GM12878 (cell line): ENCODE results near the gene CRMP1. TPM values are rescaled to one million over a fixed set of nuclear protein-coding genes. Genes with fewer than 3 reads are reported as not detected.

Experiments used
- ATAC-seq: fragments of 200-7000 bp; cut with Tn5 transposase; 3 replicates; pipeline ENCODE4 v1.9.1; 2020; ENCODE audit warnings: mild to moderate bottlenecking, moderate library complexity
- BruUV-seq: library from RNA; stranded (reverse); fragments of 400-500 nt; replicated peaks from 2 replicates; lab custom pipeline; 2021; lab: Mats Ljungman, UMichigan
- CTCF ChIA-PET: fragments of 300-600 bp; sonication (Branson Sonifier 250); formaldehyde crosslinking; extraction: SDS; loops from one replicate; lab custom pipeline; 2021; ENCODE audit warnings: inconsistent platforms; lab: Yijun Ruan, JAX
- POLR2A ChIA-PET: fragments of 350-600 bp; formaldehyde crosslinking; extraction: SDS; loops from one replicate; lab custom pipeline; 2021; ENCODE audit warnings: inconsistent platforms; lab: Charles Lee
- RAD21 ChIA-PET: fragments of 300-600 bp; sonication (Branson Sonifier 250); formaldehyde crosslinking; loops from one replicate; lab custom pipeline; 2023; ENCODE audit warnings: antibody characterized with exemption; ENCODE audit not compliant: unreplicated experiment; lab: Charles Lee
- SMC1A ChIA-PET: fragments of 300-600 bp; sonication (Branson Sonifier 250); formaldehyde crosslinking; loops from one replicate; lab custom pipeline; 2023; ENCODE audit not compliant: unreplicated experiment, uncharacterized antibody; lab: Charles Lee
- DNase-seq: peaks from one replicate; pipeline ENCODE4 v3.0.0-alpha.2; 2011; ENCODE audit warnings: low read depth, low spot score
- FAIRE-seq: peaks from 3 replicates; lab custom pipeline; 2011; peaks lifted over from hg19 to GRCh38; lab: Jason Lieb, UNC
- H2AFZ ChIP-seq: 2 replicates; pipeline ENCODE4 v1.6.0; 2011; ENCODE audit warnings: low read depth, low read length, control low read depth; ENCODE audit not compliant: control insufficient read depth
- H3K27ac ChIP-seq: 2 replicates; pipeline ENCODE4 v1.5.1; 2011; ENCODE audit warnings: control low read depth; ENCODE audit not compliant: control insufficient read depth, insufficient read depth
- H3K27me3 ChIP-seq, 2 experiments: replicated peaks in 1 of 2; 2 replicates each; pipeline versions ENCODE4 v1.6.0 to v1.6.1; 2011; ENCODE audit warnings: low read length in 1 of 2; ENCODE audit not compliant: control insufficient read depth in 2 of 2, insufficient read depth in 2 of 2
- H3K36me3 ChIP-seq, 2 experiments: 2 replicates each; pipeline ENCODE4 v1.5.1; 2011; ENCODE audit warnings: low read length in 1 of 2; ENCODE audit not compliant: control insufficient read depth in 2 of 2, insufficient read depth in 2 of 2
- H3K4me1 ChIP-seq: 2 replicates; pipeline ENCODE4 v1.6.1; 2011; ENCODE audit warnings: mild to moderate bottlenecking, low read length, moderate library complexity, mixed read lengths; ENCODE audit not compliant: control insufficient read depth, insufficient read depth
- H3K4me2 ChIP-seq: 2 replicates; pipeline ENCODE4 v1.6.0; 2011; ENCODE audit warnings: control low read depth; ENCODE audit not compliant: control insufficient read depth, insufficient read depth
- H3K4me3 ChIP-seq: fragments of 200-600 bp; sonication (generic); 2 replicates; pipeline ENCODE4 v1.5.1; 2016
- H3K79me2 ChIP-seq: 2 replicates; pipeline ENCODE4 v1.6.0; 2011; ENCODE audit warnings: low read length; ENCODE audit not compliant: control insufficient read depth, insufficient read depth
- H3K9ac ChIP-seq: 2 replicates; pipeline ENCODE4 v1.8.0; 2011; ENCODE audit warnings: low read length, control low read depth, mixed read lengths; ENCODE audit not compliant: control insufficient read depth, insufficient read depth
- H3K9me3 ChIP-seq: replicated peaks from 3 replicates; pipeline ENCODE4 v1.5.1; 2011; ENCODE audit warnings: mild to moderate bottlenecking, low read length; ENCODE audit not compliant: control insufficient read depth, insufficient read depth
- H4K20me1 ChIP-seq: 2 replicates; pipeline ENCODE4 v1.6.0; 2011; ENCODE audit not compliant: control insufficient read depth, insufficient read depth
- CREM ChIP-seq: IDR thresholded peaks from 2 replicates; pipeline ENCODE4 v1.6.1; 2014; ENCODE audit warnings: antibody characterized with exemption, low read depth
- EP300 ChIP-seq, 2 experiments: fragments of 150-350 bp in 1 of 2; IDR thresholded peaks; 2 replicates each; pipeline ENCODE4 v1.6.1; 2011 to 2012; ENCODE audit warnings: low read depth in 2 of 2, low read length in 2 of 2, borderline replicate concordance in 1 of 2, improper control_type of control experiment in 1 of 2, inconsistent platforms in 1 of 2; ENCODE audit not compliant: control insufficient read depth in 1 of 2
- HDAC2 ChIP-seq: fragments of 200-600 bp; sonication (generic); IDR thresholded peaks from 2 replicates; pipeline ENCODE4 v1.6.1; 2017
- NFIC ChIP-seq: IDR thresholded peaks from 2 replicates; pipeline ENCODE4 v1.6.1; 2012; ENCODE audit warnings: low read depth, mild to moderate bottlenecking, inconsistent platforms, low read length, moderate library complexity
- NR2C2 ChIP-seq: IDR thresholded peaks from 2 replicates; pipeline ENCODE4 v1.6.1; 2011; ENCODE audit warnings: borderline replicate concordance, low read depth; ENCODE audit not compliant: control insufficient read depth, insufficient read length
- NRF1 ChIP-seq: conservative IDR thresholded peaks from 2 replicates; pipeline ENCODE4 v1.6.1; 2011; ENCODE audit warnings: mild to moderate bottlenecking, low read depth, low read length, improper control_type of control experiment
- POU2F2 ChIP-seq: IDR thresholded peaks from 3 replicates; pipeline ENCODE4 v1.6.1; 2011; ENCODE audit warnings: low read depth, mild to moderate bottlenecking, low read length, borderline replicate concordance
- RAD51 ChIP-seq: fragments of 450-650 bp; IDR thresholded peaks from 2 replicates; pipeline ENCODE4 v1.6.1; 2016; ENCODE audit warnings: moderate library complexity, mild to moderate bottlenecking, inconsistent platforms
- TBL1XR1 ChIP-seq: IDR thresholded peaks from 2 replicates; pipeline ENCODE4 v1.6.1; 2012; ENCODE audit warnings: low read depth, low read length, improper control_type of control experiment
- WGBS: methylation state at CpG from one replicate; pipeline ENCODE4 v1.1.6; 2016; ENCODE audit warnings: low lambda C conversion rate; ENCODE audit not compliant: insufficient replicate concordance, insufficient coverage; ENCODE audit errors: missing lambda C conversion rate; 5-methylcytosine and 5-hydroxymethylcytosine counted together
- in situ Hi-C: fragments of 300-500 bp; cut with MboI; formaldehyde crosslinking; loops from 9 replicates; pipeline ENCODE4 v1.14.3; 2018; ENCODE audit warnings: mixed read lengths
- intact Hi-C: fragments of 100-400 bp; cut with micrococcal nuclease; formaldehyde crosslinking; loops from one replicate; pipeline ENCODE4 v1.14.2; 2022; ENCODE audit not compliant: unreplicated experiment
- polyA plus RNA-seq, 11 experiments: library from polyadenylated mRNA; depleted of rRNA in 4 of 11; unstranded in 6 of 11; stranded (reverse) in 5 of 11; fragments of >200 nt; fragmentation: Nextera tagmentation in 4 of 11; fragmentation: Illumina TruSeq in 1 of 11; extraction: Ambion mirVana in 4 of 11; extraction: Trizol in 1 of 11; gene quantifications; 1 replicate in 1 of 11; 2 replicates in 10 of 11; pipeline versions ENCODE4 v1.2.1 to v1.2.3, GENCODE V29; 2011 to 2016; ENCODE audit warnings: inconsistent platforms in 2 of 11, missing spikeins in 2 of 11, low read depth in 1 of 11
- total RNA-seq, 4 experiments: library from RNA; depleted of rRNA in 3 of 4; stranded (reverse); fragments of >200 nt in 3 of 4; fragmentation: Illumina TruSeq in 1 of 4; extraction: Trizol in 1 of 4; gene quantifications; 2 replicates each; pipeline versions ENCODE4 v1.2.1 to v1.2.3, GENCODE V29; 2013 to 2021
- TF ChIP-seq, protein P1 (sequence below): fragments of 450-650 bp; IDR thresholded peaks from 2 replicates; pipeline ENCODE4 v1.6.1; 2017; ENCODE audit warnings: borderline replicate concordance
- TF ChIP-seq, protein P2 (sequence below): IDR thresholded peaks from 2 replicates; pipeline ENCODE4 v1.6.1; 2012; ENCODE audit warnings: improper control_type of control experiment, low read depth, low read length; ENCODE audit not compliant: insufficient replicate concordance
- TF ChIP-seq, protein P3 (sequence below): fragments of 450-650 bp; IDR thresholded peaks from 2 replicates; pipeline ENCODE4 v1.6.1; 2016; ENCODE audit warnings: mild to moderate bottlenecking, moderate library complexity, borderline replicate concordance
- TF ChIP-seq, protein P4 (sequence below): IDR thresholded peaks from 2 replicates; pipeline ENCODE4 v1.6.1; 2011; ENCODE audit warnings: low read depth, low read length, improper control_type of control experiment, borderline replicate concordance

CRMP1 gene
- total and polyA plus RNA-seq, 10 of the 15 experiments (the other 5 are each of a cell fraction or from before 2014, with no cell fraction given) = 0.03 to 1.4 (median 0.12) TPM; not detected in 2

DNA sequence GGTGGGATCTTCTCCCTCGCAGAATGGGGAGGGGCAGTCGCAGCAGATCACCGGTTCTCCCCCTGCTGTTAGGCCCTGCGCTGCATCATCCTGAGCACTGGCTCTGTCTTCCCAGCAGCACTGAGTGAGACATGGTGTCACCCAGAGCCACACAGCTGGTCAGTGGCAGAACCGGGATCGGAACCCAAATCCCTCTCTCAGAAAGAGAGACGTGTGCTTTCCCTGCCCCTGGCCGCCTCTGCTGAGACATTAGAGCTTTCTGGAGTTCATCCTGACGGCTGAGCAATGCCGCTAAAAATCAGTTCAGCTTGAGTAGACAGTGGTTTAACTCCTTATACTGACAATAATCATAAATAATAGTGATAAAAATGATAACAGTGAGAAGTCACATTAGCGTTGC, 93.9 kb downstream of the CRMP1 start:
- ChIA-PET POLR2A (no interaction called here), RAD21 (no interaction called here), SMC1A (no interaction called here), CTCF (no interaction called here)
- DNase-seq = no peak
- Histone ChIP-seq H3K4me3 (no peak overlapping the region), H3K36me3 (peaks cover 0 to 2% of the 10 kb centered on the region in 2 experiments; a peak in 3 of 4 replicates), H3K79me2 (no peaks in the 10 kb centered on the region), H3K27ac (no peak overlapping the region), H3K9me3 (no peaks in the 10 kb centered on the region), H3K9ac (no peak overlapping the region), H3K27me3 (no peaks in the 10 kb centered on the region), H4K20me1 (no peaks in the 10 kb centered on the region), H3K4me1 (no peaks in the 10 kb centered on the region), H2AFZ (no peak overlapping the region), H3K4me2 (no peak overlapping the region)
- 57% methylated on average over 11 of the region's 11 CpGs for WGBS
- no TSS peak for BruUV-seq
- no peak for FAIRE-seq
- in situ Hi-C loops = loop anchor here (10.0 kb wide), 1 partner anchor 404 kb away; no protein-coding TSS in a partner anchor
- no peak for ATAC-seq
- intact Hi-C loops = no loop called here
- TF ChIP-seq NFIC (no peak), HDAC2 (no peak), TBL1XR1 (no peak), RAD51 (no peak), EP300 (IDR thresholded peaks at IDR 0.05; ENCODE audit: borderline replicate concordance in 1 of 2, control insufficient read depth in 1 of 2, low read depth in 2 of 2, low read length in 2 of 2) (no peak), CREM (no peak), POU2F2 (no peak), NR2C2 (no peak), NRF1 (no peak)
- TF ChIP-seq, protein P1, sequence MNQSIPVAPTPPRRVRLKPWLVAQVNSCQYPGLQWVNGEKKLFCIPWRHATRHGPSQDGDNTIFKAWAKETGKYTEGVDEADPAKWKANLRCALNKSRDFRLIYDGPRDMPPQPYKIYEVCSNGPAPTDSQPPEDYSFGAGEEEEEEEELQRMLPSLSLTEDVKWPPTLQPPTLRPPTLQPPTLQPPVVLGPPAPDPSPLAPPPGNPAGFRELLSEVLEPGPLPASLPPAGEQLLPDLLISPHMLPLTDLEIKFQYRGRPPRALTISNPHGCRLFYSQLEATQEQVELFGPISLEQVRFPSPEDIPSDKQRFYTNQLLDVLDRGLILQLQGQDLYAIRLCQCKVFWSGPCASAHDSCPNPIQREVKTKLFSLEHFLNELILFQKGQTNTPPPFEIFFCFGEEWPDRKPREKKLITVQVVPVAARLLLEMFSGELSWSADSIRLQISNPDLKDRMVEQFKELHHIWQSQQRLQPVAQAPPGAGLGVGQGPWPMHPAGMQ = no peak
- TF ChIP-seq, protein P2, sequence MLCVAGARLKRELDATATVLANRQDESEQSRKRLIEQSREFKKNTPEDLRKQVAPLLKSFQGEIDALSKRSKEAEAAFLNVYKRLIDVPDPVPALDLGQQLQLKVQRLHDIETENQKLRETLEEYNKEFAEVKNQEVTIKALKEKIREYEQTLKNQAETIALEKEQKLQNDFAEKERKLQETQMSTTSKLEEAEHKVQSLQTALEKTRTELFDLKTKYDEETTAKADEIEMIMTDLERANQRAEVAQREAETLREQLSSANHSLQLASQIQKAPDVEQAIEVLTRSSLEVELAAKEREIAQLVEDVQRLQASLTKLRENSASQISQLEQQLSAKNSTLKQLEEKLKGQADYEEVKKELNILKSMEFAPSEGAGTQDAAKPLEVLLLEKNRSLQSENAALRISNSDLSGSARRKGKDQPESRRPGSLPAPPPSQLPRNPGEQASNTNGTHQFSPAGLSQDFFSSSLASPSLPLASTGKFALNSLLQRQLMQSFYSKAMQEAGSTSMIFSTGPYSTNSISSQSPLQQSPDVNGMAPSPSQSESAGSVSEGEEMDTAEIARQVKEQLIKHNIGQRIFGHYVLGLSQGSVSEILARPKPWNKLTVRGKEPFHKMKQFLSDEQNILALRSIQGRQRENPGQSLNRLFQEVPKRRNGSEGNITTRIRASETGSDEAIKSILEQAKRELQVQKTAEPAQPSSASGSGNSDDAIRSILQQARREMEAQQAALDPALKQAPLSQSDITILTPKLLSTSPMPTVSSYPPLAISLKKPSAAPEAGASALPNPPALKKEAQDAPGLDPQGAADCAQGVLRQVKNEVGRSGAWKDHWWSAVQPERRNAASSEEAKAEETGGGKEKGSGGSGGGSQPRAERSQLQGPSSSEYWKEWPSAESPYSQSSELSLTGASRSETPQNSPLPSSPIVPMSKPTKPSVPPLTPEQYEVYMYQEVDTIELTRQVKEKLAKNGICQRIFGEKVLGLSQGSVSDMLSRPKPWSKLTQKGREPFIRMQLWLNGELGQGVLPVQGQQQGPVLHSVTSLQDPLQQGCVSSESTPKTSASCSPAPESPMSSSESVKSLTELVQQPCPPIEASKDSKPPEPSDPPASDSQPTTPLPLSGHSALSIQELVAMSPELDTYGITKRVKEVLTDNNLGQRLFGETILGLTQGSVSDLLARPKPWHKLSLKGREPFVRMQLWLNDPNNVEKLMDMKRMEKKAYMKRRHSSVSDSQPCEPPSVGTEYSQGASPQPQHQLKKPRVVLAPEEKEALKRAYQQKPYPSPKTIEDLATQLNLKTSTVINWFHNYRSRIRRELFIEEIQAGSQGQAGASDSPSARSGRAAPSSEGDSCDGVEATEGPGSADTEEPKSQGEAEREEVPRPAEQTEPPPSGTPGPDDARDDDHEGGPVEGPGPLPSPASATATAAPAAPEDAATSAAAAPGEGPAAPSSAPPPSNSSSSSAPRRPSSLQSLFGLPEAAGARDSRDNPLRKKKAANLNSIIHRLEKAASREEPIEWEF = no peak
- TF ChIP-seq, protein P3, sequence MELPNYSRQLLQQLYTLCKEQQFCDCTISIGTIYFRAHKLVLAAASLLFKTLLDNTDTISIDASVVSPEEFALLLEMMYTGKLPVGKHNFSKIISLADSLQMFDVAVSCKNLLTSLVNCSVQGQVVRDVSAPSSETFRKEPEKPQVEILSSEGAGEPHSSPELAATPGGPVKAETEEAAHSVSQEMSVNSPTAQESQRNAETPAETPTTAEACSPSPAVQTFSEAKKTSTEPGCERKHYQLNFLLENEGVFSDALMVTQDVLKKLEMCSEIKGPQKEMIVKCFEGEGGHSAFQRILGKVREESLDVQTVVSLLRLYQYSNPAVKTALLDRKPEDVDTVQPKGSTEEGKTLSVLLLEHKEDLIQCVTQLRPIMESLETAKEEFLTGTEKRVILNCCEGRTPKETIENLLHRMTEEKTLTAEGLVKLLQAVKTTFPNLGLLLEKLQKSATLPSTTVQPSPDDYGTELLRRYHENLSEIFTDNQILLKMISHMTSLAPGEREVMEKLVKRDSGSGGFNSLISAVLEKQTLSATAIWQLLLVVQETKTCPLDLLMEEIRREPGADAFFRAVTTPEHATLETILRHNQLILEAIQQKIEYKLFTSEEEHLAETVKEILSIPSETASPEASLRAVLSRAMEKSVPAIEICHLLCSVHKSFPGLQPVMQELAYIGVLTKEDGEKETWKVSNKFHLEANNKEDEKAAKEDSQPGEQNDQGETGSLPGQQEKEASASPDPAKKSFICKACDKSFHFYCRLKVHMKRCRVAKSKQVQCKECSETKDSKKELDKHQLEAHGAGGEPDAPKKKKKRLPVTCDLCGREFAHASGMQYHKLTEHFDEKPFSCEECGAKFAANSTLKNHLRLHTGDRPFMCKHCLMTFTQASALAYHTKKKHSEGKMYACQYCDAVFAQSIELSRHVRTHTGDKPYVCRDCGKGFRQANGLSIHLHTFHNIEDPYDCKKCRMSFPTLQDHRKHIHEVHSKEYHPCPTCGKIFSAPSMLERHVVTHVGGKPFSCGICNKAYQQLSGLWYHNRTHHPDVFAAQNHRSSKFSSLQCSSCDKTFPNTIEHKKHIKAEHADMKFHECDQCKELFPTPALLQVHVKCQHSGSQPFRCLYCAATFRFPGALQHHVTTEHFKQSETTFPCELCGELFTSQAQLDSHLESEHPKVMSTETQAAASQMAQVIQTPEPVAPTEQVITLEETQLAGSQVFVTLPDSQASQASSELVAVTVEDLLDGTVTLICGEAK = no peak
- TF ChIP-seq, protein P4, sequence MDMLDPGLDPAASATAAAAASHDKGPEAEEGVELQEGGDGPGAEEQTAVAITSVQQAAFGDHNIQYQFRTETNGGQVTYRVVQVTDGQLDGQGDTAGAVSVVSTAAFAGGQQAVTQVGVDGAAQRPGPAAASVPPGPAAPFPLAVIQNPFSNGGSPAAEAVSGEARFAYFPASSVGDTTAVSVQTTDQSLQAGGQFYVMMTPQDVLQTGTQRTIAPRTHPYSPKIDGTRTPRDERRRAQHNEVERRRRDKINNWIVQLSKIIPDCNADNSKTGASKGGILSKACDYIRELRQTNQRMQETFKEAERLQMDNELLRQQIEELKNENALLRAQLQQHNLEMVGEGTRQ = no peak
